HG02759 (cell line): ENCODE measurements around the gene CYP11A1.
"Not testable (repeated sequence)": the region's sequence is repeated elsewhere in the genome, so short reads cannot be mapped to it uniquely, and the experiment has no call there.

Experiments
- ATAC-seq: cut with Tn5 transposase; IDR thresholded peaks from one replicate; pipeline ENCODE4 v1.9.1; 2021; ENCODE audit warnings: mild to moderate bottlenecking, moderate library complexity; ENCODE audit not compliant: unreplicated experiment

Gene CYP11A1

GRCh38 chr15:74376226-74376625, 8.8 kb upstream of the CYP11A1 start:
- no peak for ATAC-seq

DNA sequence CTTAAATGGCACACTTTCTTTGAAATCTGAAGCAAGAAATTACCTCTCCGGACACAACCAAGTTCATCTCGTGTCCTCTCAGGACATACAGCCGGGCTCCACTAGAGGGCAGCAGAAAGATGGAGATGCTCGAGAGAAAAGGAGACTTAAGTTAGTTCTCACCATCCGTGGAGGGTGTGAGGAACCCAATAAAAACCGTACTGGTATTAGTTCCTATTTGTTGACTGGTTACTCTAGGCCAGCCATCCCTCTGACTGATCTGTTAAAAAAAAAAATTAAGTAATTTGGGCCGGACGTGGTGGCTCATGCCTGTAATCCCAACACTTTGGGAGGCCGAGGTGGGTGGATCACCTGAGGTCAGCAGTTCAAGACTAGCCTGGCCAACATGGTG, 7.9 kb upstream of the CYP11A1 start:
- ATAC-seq: no peak

- no peak for ATAC-seq
Measured at GRCh38 chr15:74374648-74375302, 7.3 kb upstream of the CYP11A1 start.

- peak; percentile 77 for ATAC-seq
Measured at GRCh38 chr15:74373731-74374647, 6.5 kb upstream of the CYP11A1 start.

GRCh38 chr15:74373056-74373650, 5.7 kb upstream of the CYP11A1 start:
- ATAC-seq: no peak

DNA sequence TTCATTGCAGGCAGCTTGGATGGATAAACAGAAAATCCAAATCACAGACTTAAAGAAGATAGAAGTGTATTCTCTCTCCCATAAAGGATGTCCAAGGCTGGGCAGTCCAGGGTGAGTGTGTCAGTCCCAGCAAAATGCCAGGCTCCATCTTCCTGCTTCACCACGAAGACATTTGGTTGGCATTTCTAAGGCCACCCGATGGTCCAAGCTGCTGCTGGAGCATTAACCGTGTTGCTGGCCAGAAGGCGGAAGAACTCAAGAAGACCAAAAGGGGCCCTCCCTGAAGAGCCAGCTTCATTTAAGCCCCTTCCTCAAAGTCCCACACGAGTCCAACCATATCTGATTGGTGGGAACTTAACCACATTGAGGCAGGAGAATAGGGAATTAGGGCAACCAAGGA, 3.0 kb upstream of the CYP11A1 start:
- ATAC-seq: no peak

- ATAC-seq: no peak
Measured at GRCh38 chr15:74369756-74370155, 2.3 kb upstream of the CYP11A1 start.

DNA sequence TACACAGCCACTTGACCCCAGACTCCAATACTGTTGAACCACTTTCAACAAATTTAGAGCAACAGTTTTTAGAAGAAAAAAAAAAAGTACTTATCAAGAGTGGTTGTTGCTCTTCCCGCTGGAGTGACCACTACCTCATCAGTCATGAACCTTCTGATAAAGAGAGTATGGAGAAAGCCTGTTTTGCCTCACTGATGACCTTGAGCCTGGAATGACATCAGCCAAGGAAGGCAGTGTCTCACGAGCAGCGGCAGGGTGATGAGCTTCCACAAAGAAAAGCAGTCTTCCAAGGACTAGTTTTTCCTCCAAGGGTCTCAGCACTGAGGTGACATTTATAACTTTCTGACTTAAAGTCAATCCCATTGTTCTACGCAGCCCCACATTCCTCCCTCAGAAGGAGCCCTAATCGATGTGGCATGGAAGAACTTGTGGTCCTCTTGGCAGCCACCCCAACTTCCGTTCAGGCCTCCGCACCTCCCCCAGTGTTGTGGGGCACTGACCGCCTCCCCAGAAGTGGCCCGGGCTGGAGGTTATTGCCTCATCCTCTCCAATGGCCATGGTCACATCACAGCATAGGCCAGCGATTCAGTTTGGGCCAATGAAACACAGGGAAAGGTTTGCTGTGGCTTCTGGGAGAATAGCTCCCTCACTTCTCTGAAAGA, 1.8 kb upstream of the CYP11A1 start:
- ATAC-seq: no peak

DNA sequence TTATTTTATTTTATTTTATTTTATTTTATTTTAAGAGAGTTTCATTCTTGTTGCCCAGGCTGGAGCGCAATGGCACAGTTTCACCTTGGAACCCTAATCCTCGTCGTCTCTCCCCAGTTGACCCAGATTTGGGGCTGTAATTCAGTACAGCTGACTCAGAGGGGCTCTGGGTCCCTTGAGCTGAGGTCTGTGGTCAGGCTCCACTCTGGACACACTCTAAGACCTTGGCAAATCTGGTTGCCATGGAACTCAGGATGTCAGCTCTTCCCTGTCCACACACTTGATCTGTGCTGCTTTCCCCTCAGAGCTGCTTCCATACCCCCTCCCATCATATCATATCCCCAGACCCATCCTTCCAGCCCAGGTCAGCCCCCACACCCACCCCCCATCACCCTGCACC, 675 bp upstream of the CYP11A1 start:
- no peak for ATAC-seq

- ATAC-seq: no peak
Measured at GRCh38 chr15:74365598-74366445, 1.6 kb downstream of the CYP11A1 start.

- ATAC-seq: no peak
Measured at GRCh38 chr15:74364936-74365597, 2.4 kb downstream of the CYP11A1 start.

DNA sequence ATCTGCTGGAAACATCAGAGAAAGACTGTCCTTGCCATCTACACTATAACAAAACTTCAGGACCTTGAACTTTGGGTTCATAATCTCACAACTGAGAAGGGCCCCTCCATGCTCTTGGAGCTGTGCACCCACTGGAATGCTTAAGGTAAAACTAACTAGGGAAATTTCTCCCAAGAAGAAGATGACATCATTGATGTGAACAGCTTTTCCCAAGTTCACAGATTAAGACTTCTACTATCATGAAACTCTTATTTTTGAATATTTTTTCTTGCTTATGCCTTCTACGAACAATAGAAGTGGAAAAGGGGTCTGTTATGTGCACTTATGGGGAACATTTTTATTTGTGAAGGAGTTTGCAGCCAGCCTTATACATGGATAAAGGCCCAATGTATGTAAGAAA, 5.0 kb downstream of the CYP11A1 start:
- no peak for ATAC-seq

GRCh38 chr15:74360855-74361254, 6.6 kb downstream of the CYP11A1 start:
- not testable (repeated sequence) for ATAC-seq

DNA sequence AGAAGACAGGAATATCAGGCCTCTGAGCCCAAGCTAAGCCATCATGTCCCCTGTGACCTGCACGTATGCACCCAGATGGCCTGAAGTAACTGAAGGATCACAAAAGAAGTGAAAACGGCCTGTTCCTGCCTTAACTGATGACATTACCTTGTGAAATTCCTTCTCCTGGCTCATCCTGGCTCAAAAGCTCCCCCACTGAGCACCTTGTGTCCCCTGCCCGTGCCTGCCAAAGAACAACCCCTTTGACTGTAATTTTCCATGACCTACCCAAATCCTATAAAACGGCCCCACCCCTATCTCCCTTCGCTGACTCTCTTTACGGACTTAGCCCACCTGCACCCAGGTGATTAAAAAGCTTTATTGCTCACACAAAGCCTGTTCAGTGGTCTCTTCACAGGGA, 8.1 kb downstream of the CYP11A1 start:
- not testable (repeated sequence) for ATAC-seq

GRCh38 chr15:74357514-74357913, 9.9 kb downstream of the CYP11A1 start:
- not testable (repeated sequence) for ATAC-seq

DNA sequence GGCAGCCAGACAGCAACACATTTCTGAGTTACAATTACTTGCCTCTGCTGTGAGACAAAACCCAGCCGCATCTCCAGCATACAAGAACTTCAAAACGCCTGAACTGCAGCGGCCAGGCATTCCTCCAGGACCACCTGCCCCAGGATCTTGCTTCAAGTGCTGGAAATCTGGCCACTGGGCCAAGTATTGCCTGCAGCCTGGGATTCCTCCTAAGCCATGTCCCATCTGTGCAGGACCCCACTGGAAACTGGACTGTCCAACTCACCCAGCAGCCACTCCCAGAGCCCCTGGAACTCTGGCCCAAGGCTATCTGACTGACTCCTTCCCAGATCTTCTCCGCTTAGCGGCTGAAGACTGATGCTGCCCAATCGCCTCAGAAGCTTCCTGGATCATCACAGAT, 11.4 kb downstream of the CYP11A1 start:
- ATAC-seq: not testable (repeated sequence)

- ATAC-seq: not testable (repeated sequence)
Measured at GRCh38 chr15:74353992-74354391, 13.5 kb downstream of the CYP11A1 start.

DNA sequence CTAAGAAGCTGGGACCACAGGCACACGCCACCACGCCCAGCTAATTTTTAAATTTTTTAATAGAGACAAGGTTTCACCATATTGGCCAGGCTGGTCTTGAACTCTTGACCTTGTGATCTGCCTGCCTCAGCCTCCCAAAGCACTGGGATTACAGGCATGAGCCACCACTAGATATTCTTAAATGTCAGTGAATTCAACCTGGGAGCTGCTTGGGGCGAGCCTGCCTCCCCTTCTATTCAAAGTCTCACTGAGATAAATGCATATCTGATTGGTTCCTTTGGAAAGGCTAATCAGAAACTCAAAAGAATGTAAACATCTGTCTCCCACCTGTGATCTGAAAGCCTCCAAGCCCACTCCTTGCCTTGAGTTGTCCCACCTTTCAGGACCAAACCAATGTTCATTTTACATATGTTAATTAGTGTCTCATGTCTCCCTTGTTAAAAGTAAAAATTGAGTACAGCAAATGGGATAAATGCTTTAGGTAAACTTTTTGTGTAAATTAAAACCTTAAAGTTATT, 15.0 kb downstream of the CYP11A1 start:
- ATAC-seq: no peak

DNA sequence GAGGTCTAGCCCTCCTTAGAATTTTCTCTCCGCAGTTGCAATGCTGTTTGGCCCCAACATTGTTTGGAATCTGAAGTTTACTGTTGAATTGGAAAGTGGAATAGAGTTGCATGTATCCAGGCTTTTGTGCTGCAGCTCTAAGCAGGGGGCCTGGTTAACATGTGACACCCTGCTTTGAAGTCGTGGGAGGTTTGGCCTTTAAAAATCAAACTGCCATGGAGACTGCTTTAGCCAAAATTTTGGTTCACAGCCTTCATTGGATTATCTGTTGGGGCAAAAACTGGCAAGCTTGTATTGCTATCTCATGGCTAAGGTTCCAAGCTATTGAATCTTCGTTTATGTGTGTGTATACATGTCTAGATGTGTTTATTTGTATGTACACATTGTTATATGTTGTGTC, 15.8 kb downstream of the CYP11A1 start:
- ATAC-seq: no peak
